Subcutaneous abdominal adipose tissue (tissue), 5 donors: ENCODE data around the gene SNRNP48.

Experiments used
- H3K27ac ChIP-seq: one replicate; pipeline ENCODE4 v1.7.0; 2013; ENCODE audit warnings: low read depth, mild to moderate bottlenecking, inconsistent platforms, low read length, moderate library complexity
- H3K27me3 ChIP-seq, 5 donors: one replicate each; pipeline ENCODE4 v1.7.0; 2013; ENCODE audit warnings: low read length in 5 of 5, inconsistent platforms in 1 of 5; ENCODE audit not compliant: control insufficient read depth in 5 of 5, insufficient read depth in 4 of 5
- H3K36me3 ChIP-seq, 5 donors: one replicate each; pipeline ENCODE4 v1.7.0; 2013; ENCODE audit warnings: low read length in 5 of 5; ENCODE audit not compliant: control insufficient read depth in 5 of 5, insufficient read depth in 5 of 5
- H3K4me1 ChIP-seq, 5 donors: one replicate each; pipeline ENCODE4 v1.7.0; 2013; ENCODE audit warnings: low read length in 5 of 5, mild to moderate bottlenecking in 3 of 5, moderate library complexity in 1 of 5; ENCODE audit not compliant: control insufficient read depth in 5 of 5, insufficient read depth in 5 of 5
- H3K4me3 ChIP-seq, 5 donors: one replicate each; pipeline ENCODE4 v1.7.0; 2013; ENCODE audit warnings: low read length in 5 of 5, low read depth in 1 of 5
- H3K9ac ChIP-seq, 5 donors: one replicate each; pipeline ENCODE4 v1.7.0; 2013; ENCODE audit warnings: low read length in 5 of 5, mild to moderate bottlenecking in 4 of 5, moderate library complexity in 3 of 5
- H3K9me3 ChIP-seq, 5 donors: one replicate each; pipeline ENCODE4 v1.7.0; 2013; ENCODE audit warnings: low read length in 5 of 5; ENCODE audit not compliant: control insufficient read depth in 5 of 5
- donor health status: healthy.
- donor health status: healthy.
- donor health status: healthy.
- donor health status: healthy.
- donor health status: healthy.

The SNRNP48 gene

DNA sequence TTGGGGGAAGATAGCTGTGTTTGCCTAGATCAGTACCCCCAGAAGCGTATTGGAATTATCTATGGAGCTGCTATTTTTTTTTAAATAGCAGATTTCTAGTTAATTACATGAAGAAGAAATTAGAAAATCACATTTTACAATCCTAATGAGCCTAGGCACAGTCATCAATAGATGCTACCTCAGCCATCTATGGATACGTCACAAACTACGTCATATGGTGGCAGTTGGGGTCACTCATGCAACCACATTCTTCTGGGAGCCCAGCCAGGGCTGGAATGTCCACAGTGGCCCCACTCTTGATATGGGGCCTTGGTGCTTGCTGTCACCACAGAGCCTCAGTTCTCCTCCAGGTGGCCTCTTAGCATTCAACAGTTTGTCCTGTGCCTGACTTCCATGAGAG is 63.0 kb downstream of the SNRNP48 start:
- Histone ChIP-seq H3K9ac (no peak overlapping the region), H3K27me3 (peaks cover 0 to 3% (median 0%) of the 10 kb centered on the region in 5 donors), H3K4me1 (no peaks in the 10 kb centered on the region), H3K36me3 (no peaks in the 10 kb centered on the region), H3K27ac (no peak overlapping the region), H3K9me3 (no peaks in the 10 kb centered on the region), H3K4me3 (no peak overlapping the region)

DNA sequence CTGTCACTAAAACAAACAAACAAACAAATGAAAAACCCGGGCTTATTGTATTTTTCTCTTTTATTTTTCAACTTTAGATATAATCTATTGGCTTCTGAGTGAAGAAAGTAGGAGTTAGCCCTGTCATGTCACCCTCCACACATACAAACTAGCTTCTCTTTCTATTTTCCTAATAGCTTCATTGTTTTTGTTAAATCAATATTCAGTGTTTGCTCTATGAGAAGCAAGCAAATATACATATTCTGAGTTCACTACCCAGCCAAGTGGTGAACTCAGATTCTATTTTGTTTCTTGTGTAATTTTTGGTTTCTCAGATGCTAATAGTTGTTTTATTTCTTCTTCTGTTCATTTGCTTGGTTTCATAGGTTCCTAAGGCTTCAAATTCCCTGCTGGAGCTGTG is 66.4 kb downstream of the SNRNP48 start:
- H3K9me3 ChIP-seq, result no peaks in the 10 kb centered on the region
- H3K4me1 ChIP-seq, result no peaks in the 10 kb centered on the region
- H3K27ac ChIP-seq, result no peak overlapping the region
- H3K27me3 ChIP-seq, result peaks cover 0 to 6% (median 2%) of the 10 kb centered on the region in 5 donors
- H3K9ac ChIP-seq, result no peak overlapping the region
- no peak overlapping the region for H3K4me3 ChIP-seq
- no peaks in the 10 kb centered on the region for H3K36me3 ChIP-seq

DNA sequence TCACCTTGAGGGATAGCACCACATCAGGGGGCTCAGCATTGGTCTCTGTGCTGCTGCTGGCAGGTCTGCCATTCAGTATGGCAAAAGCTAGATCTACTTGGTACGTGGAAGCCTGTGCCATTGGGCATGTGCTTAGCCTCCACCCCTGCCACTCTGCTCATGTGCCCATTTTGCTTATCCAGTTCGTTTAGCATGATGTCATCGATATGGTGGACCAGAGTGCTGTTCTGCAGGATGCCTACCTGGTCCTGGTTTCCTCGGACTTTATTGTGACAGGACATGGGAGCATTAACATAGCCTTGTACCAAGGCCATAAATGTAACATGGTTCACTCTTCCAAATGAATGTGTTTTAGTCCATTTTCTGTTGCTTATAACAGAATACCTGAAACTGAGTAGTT is 68.5 kb downstream of the SNRNP48 start:
- H3K27me3 ChIP-seq, result peaks cover 0 to 6% (median 0%) of the 10 kb centered on the region in 5 donors
- no peaks in the 10 kb centered on the region for H3K36me3 ChIP-seq
- no peaks in the 10 kb centered on the region for H3K4me1 ChIP-seq
- H3K4me3 ChIP-seq, result no peak overlapping the region
- H3K9me3 ChIP-seq, result no peaks in the 10 kb centered on the region
- H3K9ac ChIP-seq, result no peak overlapping the region
- no peak overlapping the region for H3K27ac ChIP-seq

DNA sequence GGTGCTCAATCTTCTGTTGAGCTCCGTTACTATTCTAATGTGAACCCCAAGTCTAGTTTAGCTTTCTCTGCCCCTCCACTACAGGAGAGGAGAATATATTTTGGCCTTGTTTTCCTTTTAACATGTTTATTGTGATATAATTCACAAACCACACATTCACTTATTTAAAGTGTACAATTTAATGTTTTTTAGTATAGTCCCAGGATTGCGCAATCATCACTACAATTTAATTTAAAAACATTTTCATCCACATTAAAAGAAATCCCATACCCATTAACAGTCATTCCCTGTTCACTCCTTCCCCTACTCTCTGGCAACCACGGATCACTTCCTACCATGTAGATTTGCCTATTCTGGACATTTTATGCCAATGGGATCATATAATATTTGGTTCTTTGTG is 71.4 kb downstream of the SNRNP48 start:
- Histone ChIP-seq H3K9ac (no peak overlapping the region), H3K4me3 (no peak overlapping the region), H3K9me3 (no peaks in the 10 kb centered on the region), H3K27me3 (peaks cover 0 to 6% (median 0%) of the 10 kb centered on the region in 5 donors), H3K27ac (no peak overlapping the region), H3K4me1 (no peaks in the 10 kb centered on the region), H3K36me3 (no peaks in the 10 kb centered on the region)
